ENCODE data around the gene PRKG1. TPM values are rescaled to one million over a fixed set of nuclear protein-coding genes. Genes with fewer than 3 reads are reported as not detected.

Gene PRKG1
- total RNA-seq, 1 experiment from 2014 or later, result 7.4 TPM

DNA sequence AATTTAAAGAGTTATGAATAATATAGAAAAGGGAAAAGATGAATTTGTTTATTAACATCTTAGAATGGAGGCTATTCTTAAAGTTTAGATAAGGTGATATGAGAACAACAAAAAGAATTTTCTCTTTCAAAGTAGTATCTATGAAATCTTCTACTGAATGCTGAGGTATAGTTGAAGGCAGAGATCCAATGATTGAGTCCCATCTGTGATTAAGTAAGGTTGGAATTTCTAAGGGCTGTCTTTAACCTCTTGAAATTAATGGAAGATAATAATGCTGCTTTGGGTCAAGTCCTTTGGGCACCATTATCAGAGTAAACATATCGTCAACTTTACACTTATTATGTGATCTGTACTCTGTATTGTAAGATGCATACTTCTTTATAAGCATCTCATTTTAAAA, 307.9 kb downstream of the PRKG1 start:
- Histone ChIP-seq H3K27ac (ENCODE audit: low read length) (peak overlapping the region; percentile 73), H3K27me3 (ENCODE audit: low read length) (no peaks in the 10 kb centered on the region), H3F3A (ENCODE audit: low read length, unreplicated experiment) (peaks cover 6% of the 10 kb centered on the region), H3K79me2 (ENCODE audit: low read length) (no peaks in the 10 kb centered on the region), H3K4me1 (ENCODE audit: insufficient read depth, low read length) (peaks cover 47% of the 10 kb centered on the region), H3K4me3 (ENCODE audit: low read length) (peak overlapping the region; percentile 52), H3K9me3 (ENCODE audit: low read length) (no peaks in the 10 kb centered on the region), H3K4me2 (ENCODE audit: low read length) (peak overlapping the region; percentile 69), H4K20me1 (ENCODE audit: low read length) (no peaks in the 10 kb centered on the region), H3K9me2 (replicated peaks; ENCODE audit: low read length) (0 out of 2 replicates have a peak, but pooled peaks cover 5% of the 10 kb centered on the region), H2AFZ (ENCODE audit: low read length) (peak overlapping the region; percentile 37), H3K36me3 (ENCODE audit: low read depth, low read length) (no peaks in the 10 kb centered on the region), H3K9ac (ENCODE audit: low read length) (peak overlapping the region; percentile 21)
- no peak for TF ChIP-seq EZH2 (IDR thresholded peaks at IDR 0.05; ENCODE audit: low read length, unreplicated experiment)
- TF ChIP-seq, protein P1, sequence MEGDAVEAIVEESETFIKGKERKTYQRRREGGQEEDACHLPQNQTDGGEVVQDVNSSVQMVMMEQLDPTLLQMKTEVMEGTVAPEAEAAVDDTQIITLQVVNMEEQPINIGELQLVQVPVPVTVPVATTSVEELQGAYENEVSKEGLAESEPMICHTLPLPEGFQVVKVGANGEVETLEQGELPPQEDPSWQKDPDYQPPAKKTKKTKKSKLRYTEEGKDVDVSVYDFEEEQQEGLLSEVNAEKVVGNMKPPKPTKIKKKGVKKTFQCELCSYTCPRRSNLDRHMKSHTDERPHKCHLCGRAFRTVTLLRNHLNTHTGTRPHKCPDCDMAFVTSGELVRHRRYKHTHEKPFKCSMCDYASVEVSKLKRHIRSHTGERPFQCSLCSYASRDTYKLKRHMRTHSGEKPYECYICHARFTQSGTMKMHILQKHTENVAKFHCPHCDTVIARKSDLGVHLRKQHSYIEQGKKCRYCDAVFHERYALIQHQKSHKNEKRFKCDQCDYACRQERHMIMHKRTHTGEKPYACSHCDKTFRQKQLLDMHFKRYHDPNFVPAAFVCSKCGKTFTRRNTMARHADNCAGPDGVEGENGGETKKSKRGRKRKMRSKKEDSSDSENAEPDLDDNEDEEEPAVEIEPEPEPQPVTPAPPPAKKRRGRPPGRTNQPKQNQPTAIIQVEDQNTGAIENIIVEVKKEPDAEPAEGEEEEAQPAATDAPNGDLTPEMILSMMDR (conservative IDR thresholded peaks at IDR 0.05; ENCODE audit: low read depth, low read length), result no peak
- no peak for TF ChIP-seq EZH2phosphoT487 (IDR thresholded peaks at IDR 0.05; ENCODE audit: borderline replicate concordance, low read length)
- ATAC-seq (no peak; the same call in 1 of the 2 replicates), DNase-seq (peak; percentile 66)
- CTCF ChIA-PET, result interaction anchor here (0.6 to 1.5 kb wide), 4 partner anchors 7 to 141 kb away, joined by 3 to 13 read pairs (median 3); no protein-coding TSS in a partner anchor
- POLR2A ChIA-PET (ENCODE audit: unreplicated experiment), result interaction anchor here (1.1 to 1.4 kb wide), 2 partner anchors 8 to 308 kb away, joined by 7 to 15 read pairs; partner anchors contain the start of gene PRKG1
- no TSS peak for BruUV-seq (replicated peaks)
- intact Hi-C loops (cut with micrococcal nuclease), result loop anchor here (5.0 kb wide), 1 partner anchor 425 kb away; no protein-coding TSS in a partner anchor

DNA sequence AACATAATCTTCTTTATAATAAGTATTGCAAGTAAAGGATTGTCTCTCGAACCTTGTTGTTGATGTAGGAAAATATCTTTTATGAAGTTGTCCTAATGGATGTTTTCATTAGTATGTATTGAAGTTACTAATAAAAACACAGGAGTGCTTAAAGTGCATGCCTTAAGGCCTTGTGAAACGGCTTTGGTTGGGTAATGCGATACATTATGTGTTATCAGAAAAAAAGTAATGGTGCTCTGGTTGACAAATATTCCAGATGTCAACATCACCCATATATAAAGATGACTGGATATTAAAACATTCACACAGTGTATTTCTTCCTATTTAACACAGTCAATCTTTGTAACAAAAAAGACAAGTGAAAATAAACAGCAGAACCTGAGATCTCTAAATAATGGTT, 310.7 kb downstream of the PRKG1 start:
- DNase-seq, result no peak
- H3K27ac ChIP-seq (ENCODE audit: low read length), result no peak overlapping the region
- H3K4me1 ChIP-seq (ENCODE audit: insufficient read depth, low read length), result peaks cover 43% of the 10 kb centered on the region
- no peaks in the 10 kb centered on the region for H3K9me3 ChIP-seq (ENCODE audit: low read length)
- intact Hi-C loops (cut with micrococcal nuclease), result loop anchor here (5.0 kb wide), 1 partner anchor 422 kb away; no protein-coding TSS in a partner anchor
- H4K20me1 ChIP-seq (ENCODE audit: low read length), result no peaks in the 10 kb centered on the region; the same call in 1 of the 2 replicates
- H3K4me2 ChIP-seq (ENCODE audit: low read length), result no peak overlapping the region
- BruUV-seq (replicated peaks), result no TSS peak
- H3K36me3 ChIP-seq (ENCODE audit: low read depth, low read length), result no peaks in the 10 kb centered on the region
- no peak for ATAC-seq
- H3K4me3 ChIP-seq (ENCODE audit: low read length), result no peak overlapping the region
- no peak for TF ChIP-seq EZH2 (IDR thresholded peaks at IDR 0.05; ENCODE audit: low read length, unreplicated experiment)
- TF ChIP-seq EZH2phosphoT487 (IDR thresholded peaks at IDR 0.05; ENCODE audit: borderline replicate concordance, low read length), result no peak
- TF ChIP-seq, protein P1 (conservative IDR thresholded peaks at IDR 0.05; ENCODE audit: low read depth, low read length), result no peak
- ChIA-PET CTCF (no interaction called here), POLR2A (ENCODE audit: unreplicated experiment) (no interaction called here)
- no peaks in the 10 kb centered on the region for H3K27me3 ChIP-seq (ENCODE audit: low read length)
- no peaks in the 10 kb centered on the region for H3K79me2 ChIP-seq (ENCODE audit: low read length)
- no peak overlapping the region for H2AFZ ChIP-seq (ENCODE audit: low read length)
- no peaks in the 10 kb centered on the region for H3K9me2 ChIP-seq (replicated peaks; ENCODE audit: low read length)
- H3K9ac ChIP-seq (ENCODE audit: low read length), result no peak overlapping the region
- peaks cover 17% of the 10 kb centered on the region for H3F3A ChIP-seq (ENCODE audit: low read length, unreplicated experiment)

DNA sequence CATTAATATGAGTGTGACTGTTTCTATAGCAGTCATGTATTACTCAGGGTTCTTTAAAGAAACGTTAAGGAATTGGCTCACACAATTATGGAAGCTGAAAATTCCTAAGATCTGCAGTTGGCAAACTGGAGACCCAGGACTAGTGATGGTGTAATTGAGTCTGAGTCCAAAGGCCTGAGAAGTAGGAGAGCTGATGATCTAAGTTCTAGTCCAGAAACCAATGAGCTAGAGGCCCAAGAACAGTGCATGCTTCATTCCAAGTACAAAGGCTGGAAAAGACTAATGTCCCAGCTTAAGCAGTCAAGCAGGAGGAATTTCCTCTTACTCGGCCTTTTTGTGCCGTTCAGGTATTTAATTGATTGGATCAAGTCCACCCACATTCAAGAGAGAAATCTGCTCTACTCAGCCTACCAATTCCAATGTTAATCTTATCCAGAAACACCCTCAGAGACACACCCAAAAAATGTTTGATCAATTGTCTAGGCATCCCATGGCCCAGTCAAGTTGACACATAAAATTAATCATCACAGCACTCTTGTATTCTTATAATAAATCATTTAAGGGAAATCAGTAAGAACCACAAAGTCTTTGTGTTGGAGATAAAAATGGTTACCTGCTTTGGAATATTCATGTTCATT, 312.1 kb downstream of the PRKG1 start:
- Histone ChIP-seq H3K79me2 (ENCODE audit: low read length) (no peaks in the 10 kb centered on the region), H3K27me3 (ENCODE audit: low read length) (no peaks in the 10 kb centered on the region), H3K36me3 (ENCODE audit: low read depth, low read length) (no peaks in the 10 kb centered on the region), H3K4me2 (ENCODE audit: low read length) (peak overlapping the region; percentile 5; the same call in 1 of the 2 replicates), H4K20me1 (ENCODE audit: low read length) (no peaks in the 10 kb centered on the region; the same call in 1 of the 2 replicates), H2AFZ (ENCODE audit: low read length) (no peak overlapping the region; the same call in 1 of the 2 replicates), H3F3A (ENCODE audit: low read length, unreplicated experiment) (peaks cover 17% of the 10 kb centered on the region), H3K9me2 (replicated peaks; ENCODE audit: low read length) (no peaks in the 10 kb centered on the region), H3K9me3 (ENCODE audit: low read length) (no peaks in the 10 kb centered on the region), H3K9ac (ENCODE audit: low read length) (no peak overlapping the region), H3K27ac (ENCODE audit: low read length) (no peak overlapping the region), H3K4me1 (ENCODE audit: insufficient read depth, low read length) (peaks cover 48% of the 10 kb centered on the region), H3K4me3 (ENCODE audit: low read length) (no peak overlapping the region)
- POLR2A ChIA-PET (ENCODE audit: unreplicated experiment), result no interaction called here
- TF ChIP-seq EZH2 (IDR thresholded peaks at IDR 0.05; ENCODE audit: low read length, unreplicated experiment), result no peak
- no TSS peak for BruUV-seq (replicated peaks)
- ATAC-seq (no peak), DNase-seq (peak; percentile 74)
- CTCF ChIA-PET, result no interaction called here
- intact Hi-C loops (cut with micrococcal nuclease), result no loop called here
